GM23338 (cell line): Measurements from ENCODE around the gene PRELID1. TPM values are rescaled to one million over a fixed set of nuclear protein-coding genes. Genes with fewer than 3 reads are reported as not detected.

Experiments used
- ATAC-seq: fragments of 200-7000 bp; cut with Tn5 transposase; 3 replicates; pipeline ENCODE4 v1.9.1; 2020
- DNase-seq: peaks from one replicate; pipeline ENCODE4 v3.0.0-alpha.2; 2015; ENCODE audit warnings: low spot score
- H2AFZ ChIP-seq: fragments of 200-600 bp; sonication (generic); 2 replicates; pipeline ENCODE4 v1.8.0; 2016; ENCODE audit warnings: antibody characterized with exemption, mild to moderate bottlenecking, moderate library complexity
- H3F3A ChIP-seq: fragments of 200-600 bp; sonication (generic); replicated peaks from 2 replicates; pipeline ENCODE4 v1.8.0; 2017; ENCODE audit warnings: antibody characterized with exemption, mixed run types, low read depth
- H3K27ac ChIP-seq: fragments of 200-600 bp; sonication (generic); 2 replicates; pipeline ENCODE4 v1.6.1; 2016; ENCODE audit warnings: low read depth
- H3K27me3 ChIP-seq: fragments of 200-600 bp; sonication (generic); 2 replicates; pipeline ENCODE4 v1.8.0; 2016; ENCODE audit warnings: mild to moderate bottlenecking, mixed run types, moderate library complexity; ENCODE audit not compliant: insufficient read depth
- H3K36me3 ChIP-seq: fragments of 200-600 bp; sonication (generic); 2 replicates; pipeline ENCODE4 v1.8.0; 2016; ENCODE audit warnings: mild to moderate bottlenecking; ENCODE audit not compliant: insufficient read depth
- H3K4me1 ChIP-seq: fragments of 200-600 bp; sonication (generic); 2 replicates; pipeline ENCODE4 v1.8.0; 2016; ENCODE audit warnings: mild to moderate bottlenecking, moderate library complexity; ENCODE audit not compliant: insufficient read depth
- H3K4me2 ChIP-seq: fragments of 200-600 bp; sonication (generic); 2 replicates; pipeline ENCODE4 v1.7.1; 2017; ENCODE audit warnings: mixed run types
- H3K4me3 ChIP-seq: fragments of 200-600 bp; sonication (generic); 2 replicates; pipeline ENCODE4 v1.6.1; 2016; ENCODE audit warnings: mixed run types
- H3K79me2 ChIP-seq: fragments of 200-600 bp; sonication (generic); replicated peaks from 2 replicates; pipeline ENCODE4 v1.8.0; 2017; ENCODE audit warnings: mild to moderate bottlenecking; ENCODE audit not compliant: insufficient read depth
- H3K9me2 ChIP-seq: fragments of 200-600 bp; sonication (generic); 2 replicates; pipeline ENCODE4 v1.8.0; 2017; ENCODE audit not compliant: insufficient read depth
- H4K20me1 ChIP-seq: fragments of 200-600 bp; sonication (generic); replicated peaks from 2 replicates; pipeline ENCODE4 v1.8.0; 2017; ENCODE audit warnings: mild to moderate bottlenecking; ENCODE audit not compliant: insufficient read depth
- H3K27ac Mint-ChIP-seq: 2 replicates; pipeline ENCODE4 v1.8.0; 2020; ENCODE audit warnings: inconsistent platforms, mild to moderate bottlenecking, moderate library complexity, mixed read lengths
- H3K27me3 Mint-ChIP-seq: 3 replicates; pipeline ENCODE4 v1.8.0; 2022; ENCODE audit warnings: low read depth, mild to moderate bottlenecking, moderate library complexity, mixed read lengths, inconsistent platforms; ENCODE audit not compliant: insufficient read depth, poor library complexity
- H3K36me3 Mint-ChIP-seq: 3 replicates; pipeline ENCODE4 v1.8.0; 2021; ENCODE audit warnings: low read depth, mild to moderate bottlenecking, inconsistent platforms, moderate library complexity, mixed read lengths
- H3K4me1 Mint-ChIP-seq: 3 replicates; pipeline ENCODE4 v1.8.0; 2020; ENCODE audit warnings: mild to moderate bottlenecking, inconsistent platforms, mixed read lengths
- H3K4me3 Mint-ChIP-seq: 3 replicates; pipeline ENCODE4 v1.8.0; 2021; ENCODE audit warnings: moderate library complexity, mild to moderate bottlenecking, inconsistent platforms, mixed read lengths
- H3K9me3 Mint-ChIP-seq: 3 replicates; pipeline ENCODE4 v1.8.0; 2020; ENCODE audit warnings: moderate library complexity, mild to moderate bottlenecking, inconsistent platforms, mixed read lengths
- CREB1 ChIP-seq: fragments of 250-450 bp; sonication (Bioruptor Pico); IDR thresholded peaks from 2 replicates; pipeline ENCODE4 v1.5.0; 2020; ENCODE audit warnings: low read depth, mild to moderate bottlenecking, moderate library complexity
- CTCF ChIP-seq, 2 experiments: fragments of 200-600 bp in 1 of 2; sonication (generic) in 1 of 2; conservative IDR thresholded peaks; 2 replicates each; pipeline versions ENCODE4 v1.5.1 to v1.6.1; 2016 to 2017; ENCODE audit warnings: antibody characterized with exemption in 2 of 2, low read depth in 2 of 2, mild to moderate bottlenecking in 2 of 2, moderate library complexity in 1 of 2
- EZH2 ChIP-seq: fragments of 200-600 bp; sonication (generic); IDR thresholded peaks from one replicate; pipeline ENCODE4 v1.8.0; 2017; ENCODE audit warnings: antibody characterized with exemption, mild to moderate bottlenecking, low read depth; ENCODE audit not compliant: unreplicated experiment
- JUNB ChIP-seq: IDR thresholded peaks from one replicate; pipeline ENCODE4 v1.6.1; 2016; ENCODE audit warnings: antibody characterized with exemption; ENCODE audit not compliant: unreplicated experiment
- NANOG ChIP-seq: IDR thresholded peaks from 2 replicates; pipeline ENCODE4 v1.6.1; 2016; ENCODE audit warnings: antibody characterized with exemption, borderline replicate concordance
- POLR2AphosphoS5 ChIP-seq: IDR thresholded peaks from 2 replicates; pipeline ENCODE4 v1.6.1; 2016; ENCODE audit warnings: antibody characterized with exemption, low read depth
- REST ChIP-seq: IDR thresholded peaks from one replicate; pipeline ENCODE4 v1.6.1; 2018; ENCODE audit warnings: antibody characterized with exemption; ENCODE audit not compliant: unreplicated experiment
- STAT1 ChIP-seq: IDR thresholded peaks from one replicate; pipeline ENCODE4 v1.6.1; 2016; ENCODE audit warnings: antibody characterized with exemption; ENCODE audit not compliant: unreplicated experiment
- ZNF114 ChIP-seq: fragments of 250-450 bp; sonication (Bioruptor Pico); IDR thresholded peaks from 2 replicates; pipeline ENCODE4 v1.5.0; 2020; ENCODE audit warnings: mild to moderate bottlenecking, moderate library complexity
- ZNF331 ChIP-seq: fragments of 250-450 bp; sonication (Bioruptor Pico); IDR thresholded peaks from 2 replicates; pipeline ENCODE4 v1.5.0; 2020; ENCODE audit warnings: low read depth, mild to moderate bottlenecking, moderate library complexity
- polyA plus RNA-seq: library from polyadenylated mRNA; unstranded; fragments of >200 nt; fragmentation: Nextera tagmentation; extraction: Ambion mirVana; gene quantifications from 2 replicates; pipeline ENCODE4 v1.2.1, GENCODE V29; 2016
- total RNA-seq: library from RNA; depleted of rRNA; stranded (reverse); fragments of >200 nt; shearing (Covaris generic); gene quantifications from 2 replicates; pipeline ENCODE4 v1.2.3, GENCODE V29; 2014
- TF ChIP-seq, protein P1 (sequence below): IDR thresholded peaks from 2 replicates; pipeline ENCODE4 v1.6.1; 2016; ENCODE audit warnings: antibody characterized with exemption

PRELID1 gene
- total and polyA plus RNA-seq, 2 experiments from 2014 or later, result 328 to 349 TPM

- peaks cover 17% of the 10 kb centered on the region for H3K36me3 ChIP-seq
- H3K36me3 Mint-ChIP-seq, result peaks cover 59% of the 10 kb centered on the region
- H3K4me1 ChIP-seq, result peaks cover 28% of the 10 kb centered on the region
- H3K4me3 Mint-ChIP-seq, result peak overlapping the region; percentile 99
- H3F3A ChIP-seq, result peaks cover 41% of the 10 kb centered on the region
- no peak overlapping the region for H3K27ac ChIP-seq
- no peaks in the 10 kb centered on the region; the same call in 2 of the 3 replicates for H3K9me3 Mint-ChIP-seq
- H3K27me3 ChIP-seq, result no peaks in the 10 kb centered on the region
- peak overlapping the region; percentile 99 for H3K4me2 ChIP-seq
- H2AFZ ChIP-seq, result no peak overlapping the region
- ATAC-seq (peak; percentile 22), DNase-seq (peak; percentile 56)
- peaks cover 38% of the 10 kb centered on the region for H4K20me1 ChIP-seq
- peaks cover 33% of the 10 kb centered on the region for H3K27me3 Mint-ChIP-seq
- H3K4me3 ChIP-seq, result peak overlapping the region; percentile 99
- TF ChIP-seq JUNB (no peak), CTCF (conservative IDR thresholded peaks at IDR 0.05; ENCODE audit: low read depth in 2 of 2) (peak in 1 of 2 experiments; percentile 18; a peak in 2 of 4 replicates)
- H3K27ac Mint-ChIP-seq, result 0 out of 2 replicates have a peak overlapping the region, but pooled peaks have one; percentile 56
- H3K9me2 ChIP-seq, result no peaks in the 10 kb centered on the region
- H3K4me1 Mint-ChIP-seq, result peaks cover 59% of the 10 kb centered on the region
- peaks cover 25% of the 10 kb centered on the region for H3K79me2 ChIP-seq
These were observed 1.1 kb upstream of the PRELID1 start for GRCh38 chr5:177302354-177303110.

GRCh38 chr5:177303925-177304391, 359 bp downstream of the PRELID1 start:
- peaks cover 21% of the 10 kb centered on the region for H3K79me2 ChIP-seq
- no peaks in the 10 kb centered on the region for H3K9me2 ChIP-seq
- Mint-ChIP-seq H3K27me3 (peaks cover 28% of the 10 kb centered on the region), H3K36me3 (peaks cover 48% of the 10 kb centered on the region), H3K27ac (peak overlapping the region; percentile 97), H3K9me3 (no peaks in the 10 kb centered on the region; the same call in 2 of the 3 replicates), H3K4me3 (peak overlapping the region; percentile 99), H3K4me1 (peaks cover 49% of the 10 kb centered on the region)
- H3K4me1 ChIP-seq, result peaks cover 15% of the 10 kb centered on the region
- DNase-seq, result no peak
- 0 out of 2 replicates have a peak overlapping the region, but pooled peaks have one; percentile 69 for H2AFZ ChIP-seq
- peaks cover 39% of the 10 kb centered on the region for H3F3A ChIP-seq
- peaks cover 29% of the 10 kb centered on the region for H4K20me1 ChIP-seq
- peaks cover 17% of the 10 kb centered on the region for H3K36me3 ChIP-seq
- H3K4me2 ChIP-seq, result peak overlapping the region; percentile 99
- peak overlapping the region; percentile 99 for H3K4me3 ChIP-seq
- H3K27ac ChIP-seq, result peak overlapping the region; percentile 80; the same call in 1 of the 2 replicates
- H3K27me3 ChIP-seq, result no peaks in the 10 kb centered on the region
- no peak for ATAC-seq
- TF ChIP-seq, protein P1, sequence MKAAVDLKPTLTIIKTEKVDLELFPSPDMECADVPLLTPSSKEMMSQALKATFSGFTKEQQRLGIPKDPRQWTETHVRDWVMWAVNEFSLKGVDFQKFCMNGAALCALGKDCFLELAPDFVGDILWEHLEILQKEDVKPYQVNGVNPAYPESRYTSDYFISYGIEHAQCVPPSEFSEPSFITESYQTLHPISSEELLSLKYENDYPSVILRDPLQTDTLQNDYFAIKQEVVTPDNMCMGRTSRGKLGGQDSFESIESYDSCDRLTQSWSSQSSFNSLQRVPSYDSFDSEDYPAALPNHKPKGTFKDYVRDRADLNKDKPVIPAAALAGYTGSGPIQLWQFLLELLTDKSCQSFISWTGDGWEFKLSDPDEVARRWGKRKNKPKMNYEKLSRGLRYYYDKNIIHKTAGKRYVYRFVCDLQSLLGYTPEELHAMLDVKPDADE, result no peak
- TF ChIP-seq CREB1 (CRISPR knock-in tag), result no peak
- no peak for TF ChIP-seq POLR2AphosphoS5
- no peak for TF ChIP-seq STAT1
- TF ChIP-seq ZNF114 (CRISPR knock-in tag), result no peak
- no peak for TF ChIP-seq JUNB
- TF ChIP-seq EZH2, result no peak
- TF ChIP-seq ZNF331 (CRISPR knock-in tag), result no peak
- TF ChIP-seq CTCF (conservative IDR thresholded peaks at IDR 0.05; ENCODE audit: low read depth in 2 of 2), result no peak
- TF ChIP-seq REST, result no peak
- TF ChIP-seq NANOG, result no peak
